HEK293 (cell line): ENCODE data around the gene TMEM196.

Experiments
- TRIM28 ChIP-seq: IDR thresholded peaks from 2 replicates; pipeline ENCODE4 v1.6.1; 2011; ENCODE audit warnings: low read length, control low read depth, borderline replicate concordance
- ZNF211 ChIP-seq: fragments of 450-650 bp; formaldehyde crosslinking; IDR thresholded peaks from 2 replicates; pipeline ENCODE4 v1.5.1; 2016; ENCODE audit warnings: low read depth, missing biosample characterization, missing genetic modification characterization
- ZNF239 ChIP-seq: fragments of 450-650 bp; formaldehyde crosslinking; IDR thresholded peaks from 2 replicates; pipeline ENCODE4 v1.5.1; 2016; ENCODE audit warnings: missing biosample characterization, missing genetic modification characterization
- ZNF274 ChIP-seq, 2 experiments: fragments of 200-500 bp in 1 of 2; fragments of 450-650 bp in 1 of 2; sonication (Bioruptor generic) in 1 of 2; formaldehyde crosslinking in 1 of 2; IDR thresholded peaks; 2 replicates each; pipeline versions ENCODE4 v1.5.1 to v1.6.1; 2014 to 2016; ENCODE audit warnings: borderline replicate concordance in 1 of 2, inconsistent platforms in 1 of 2, low read length in 1 of 2, missing biosample characterization in 1 of 2, missing genetic modification characterization in 1 of 2
- ZNF302 ChIP-seq: fragments of 450-650 bp; formaldehyde crosslinking; IDR thresholded peaks from 2 replicates; pipeline ENCODE4 v1.5.1; 2016; ENCODE audit warnings: missing biosample characterization, missing genetic modification characterization, low read depth
- ZNF423 ChIP-seq: fragments of 450-650 bp; formaldehyde crosslinking; IDR thresholded peaks from 2 replicates; pipeline ENCODE4 v1.5.1; 2016; ENCODE audit warnings: missing biosample characterization, missing genetic modification characterization
- ZNF660 ChIP-seq: fragments of 450-650 bp; IDR thresholded peaks from 2 replicates; pipeline ENCODE4 v1.5.1; 2018; ENCODE audit warnings: missing biosample characterization, mild to moderate bottlenecking, missing genetic modification characterization
- ZNF664 ChIP-seq: fragments of 450-650 bp; formaldehyde crosslinking; IDR thresholded peaks from 2 replicates; pipeline ENCODE4 v1.5.1; 2016; ENCODE audit warnings: missing biosample characterization, missing genetic modification characterization
- ZNF777 ChIP-seq: fragments of 450-650 bp; formaldehyde crosslinking; IDR thresholded peaks from 2 replicates; pipeline ENCODE4 v1.5.1; 2017; ENCODE audit warnings: missing biosample characterization, missing genetic modification characterization, borderline replicate concordance
- TF ChIP-seq, protein P1 (sequence below): fragments of 450-650 bp; formaldehyde crosslinking; IDR thresholded peaks from 2 replicates; pipeline ENCODE4 v1.5.1; 2016; ENCODE audit warnings: missing biosample characterization, missing genetic modification characterization
- TF ChIP-seq, protein P2 (sequence below): fragments of 450-650 bp; formaldehyde crosslinking; IDR thresholded peaks from 2 replicates; pipeline ENCODE4 v1.5.1; 2016; ENCODE audit warnings: missing biosample characterization, missing genetic modification characterization
- TF ChIP-seq, protein P3 (sequence below): fragments of 450-650 bp; formaldehyde crosslinking; IDR thresholded peaks from 2 replicates; pipeline ENCODE4 v1.5.1; 2016; ENCODE audit warnings: missing biosample characterization, missing genetic modification characterization

- TF ChIP-seq, protein P1, sequence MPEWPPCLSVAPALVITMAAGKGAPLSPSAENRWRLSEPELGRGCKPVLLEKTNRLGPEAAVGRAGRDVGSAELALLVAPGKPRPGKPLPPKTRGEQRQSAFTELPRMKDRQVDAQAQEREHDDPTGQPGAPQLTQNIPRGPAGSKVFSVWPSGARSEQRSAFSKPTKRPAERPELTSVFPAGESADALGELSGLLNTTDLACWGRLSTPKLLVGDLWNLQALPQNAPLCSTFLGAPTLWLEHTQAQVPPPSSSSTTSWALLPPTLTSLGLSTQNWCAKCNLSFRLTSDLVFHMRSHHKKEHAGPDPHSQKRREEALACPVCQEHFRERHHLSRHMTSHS (tag by site-specific recombination) = no peak
- TF ChIP-seq ZNF423 (tag by site-specific recombination) = no peak
- TF ChIP-seq, protein P2, sequence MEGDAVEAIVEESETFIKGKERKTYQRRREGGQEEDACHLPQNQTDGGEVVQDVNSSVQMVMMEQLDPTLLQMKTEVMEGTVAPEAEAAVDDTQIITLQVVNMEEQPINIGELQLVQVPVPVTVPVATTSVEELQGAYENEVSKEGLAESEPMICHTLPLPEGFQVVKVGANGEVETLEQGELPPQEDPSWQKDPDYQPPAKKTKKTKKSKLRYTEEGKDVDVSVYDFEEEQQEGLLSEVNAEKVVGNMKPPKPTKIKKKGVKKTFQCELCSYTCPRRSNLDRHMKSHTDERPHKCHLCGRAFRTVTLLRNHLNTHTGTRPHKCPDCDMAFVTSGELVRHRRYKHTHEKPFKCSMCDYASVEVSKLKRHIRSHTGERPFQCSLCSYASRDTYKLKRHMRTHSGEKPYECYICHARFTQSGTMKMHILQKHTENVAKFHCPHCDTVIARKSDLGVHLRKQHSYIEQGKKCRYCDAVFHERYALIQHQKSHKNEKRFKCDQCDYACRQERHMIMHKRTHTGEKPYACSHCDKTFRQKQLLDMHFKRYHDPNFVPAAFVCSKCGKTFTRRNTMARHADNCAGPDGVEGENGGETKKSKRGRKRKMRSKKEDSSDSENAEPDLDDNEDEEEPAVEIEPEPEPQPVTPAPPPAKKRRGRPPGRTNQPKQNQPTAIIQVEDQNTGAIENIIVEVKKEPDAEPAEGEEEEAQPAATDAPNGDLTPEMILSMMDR (tag by site-specific recombination) = no peak
- TF ChIP-seq, protein P3, sequence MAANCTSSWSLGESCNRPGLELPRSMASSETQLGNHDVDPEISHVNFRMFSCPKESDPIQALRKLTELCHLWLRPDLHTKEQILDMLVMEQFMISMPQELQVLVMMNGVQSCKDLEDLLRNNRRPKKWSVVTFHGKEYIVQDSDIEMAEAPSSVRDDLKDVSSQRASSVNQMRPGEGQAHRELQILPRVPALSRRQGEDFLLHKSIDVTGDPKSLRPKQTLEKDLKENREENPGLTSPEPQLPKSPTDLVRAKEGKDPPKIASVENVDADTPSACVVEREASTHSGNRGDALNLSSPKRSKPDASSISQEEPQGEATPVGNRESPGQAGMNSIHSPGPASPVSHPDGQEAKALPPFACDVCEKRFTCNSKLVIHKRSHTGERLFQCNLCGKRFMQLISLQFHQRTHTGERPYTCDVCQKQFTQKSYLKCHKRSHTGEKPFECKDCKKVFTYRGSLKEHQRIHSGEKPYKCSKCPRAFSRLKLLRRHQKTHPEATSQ (tag by site-specific recombination) = no peak
- no peak for TF ChIP-seq ZNF302 (tag by site-specific recombination)
- TF ChIP-seq ZNF274 (IDR thresholded peaks at IDR 0.05; ENCODE audit: low read length) = no peak
- no peak for TF ChIP-seq ZNF274 (tag by site-specific recombination; IDR thresholded peaks at IDR 0.05; ENCODE audit: borderline replicate concordance)
- TF ChIP-seq ZNF660 = no peak
- no peak for TF ChIP-seq ZNF664
- TF ChIP-seq ZNF211 (tag by site-specific recombination) = no peak
- no peak for TF ChIP-seq TRIM28
- no peak for TF ChIP-seq ZNF239
- no peak for TF ChIP-seq ZNF777 (tag by site-specific recombination)
Measured at GRCh38 chr7:19709249-19709578, 64.2 kb downstream of the TMEM196 start.
